ENCODE data around the gene FRMPD1.
A peak's percentile ranks its signal among the peaks of the same experiment; 100 is the strongest.
"Not testable (repeated sequence)": the region's sequence is repeated elsewhere in the genome, so short reads cannot be mapped to it uniquely, and the experiment has no call there.

The FRMPD1 gene

DNA sequence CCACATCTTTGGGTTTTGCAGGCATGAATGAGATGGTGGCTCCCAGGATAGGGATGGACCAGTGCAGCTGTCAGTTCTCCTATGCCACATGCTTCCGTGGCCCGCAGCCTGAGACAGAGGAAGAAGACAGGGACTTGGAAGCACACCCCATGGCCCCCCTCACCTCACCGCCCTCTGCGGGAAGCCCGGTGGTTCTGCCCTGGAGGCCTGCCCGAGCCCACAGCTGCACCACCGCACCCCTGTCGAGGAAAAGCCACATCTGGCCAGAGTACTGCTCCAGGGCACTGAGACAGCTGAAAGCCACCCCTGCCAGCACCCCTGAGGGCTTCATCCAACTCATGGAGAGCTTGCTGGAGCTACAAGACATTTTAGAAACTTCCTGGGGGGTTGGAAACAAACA lies 95.2 kb downstream of the FRMPD1 start:
- DNase-seq, result no peak

DNA sequence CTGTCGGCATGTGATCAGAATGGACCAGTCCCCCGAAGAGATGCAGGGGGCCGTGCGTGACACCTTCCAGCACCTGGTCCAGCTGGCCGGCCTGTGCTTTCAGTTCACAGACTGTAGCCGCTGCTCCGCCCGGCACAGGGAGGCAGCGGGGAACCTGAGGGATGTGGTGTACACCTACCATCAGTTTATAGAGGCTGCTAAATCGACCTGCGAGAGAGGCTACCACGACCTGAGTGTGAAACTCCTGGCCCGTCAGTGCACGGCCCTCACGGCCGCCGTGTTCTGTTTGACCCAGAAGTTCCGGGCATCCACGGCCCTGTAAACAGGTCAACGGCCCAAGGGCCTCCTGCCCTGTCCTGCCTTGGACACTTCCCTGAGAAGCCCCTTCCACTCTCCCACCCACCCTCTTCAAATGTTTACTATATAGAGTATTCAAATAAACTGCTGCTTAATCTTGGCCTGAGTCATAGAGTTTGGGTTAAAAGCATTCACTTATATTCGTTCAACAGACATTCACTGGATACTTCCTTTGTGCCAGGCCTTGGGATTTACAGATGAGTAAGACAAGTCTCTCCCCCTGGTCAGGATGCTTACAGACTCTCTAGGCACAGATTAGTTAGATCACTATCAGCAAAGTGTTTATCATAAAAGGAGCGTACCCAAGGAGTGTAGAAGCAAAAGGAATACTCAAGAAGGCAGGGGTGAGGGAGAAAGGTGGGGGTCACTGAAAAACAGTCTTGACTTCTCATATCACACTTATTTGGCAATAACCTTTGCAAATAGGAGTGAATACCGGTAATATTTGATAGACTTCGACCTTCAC lies 95.9 kb downstream of the FRMPD1 start:
- DNase-seq, result no peak

DNA sequence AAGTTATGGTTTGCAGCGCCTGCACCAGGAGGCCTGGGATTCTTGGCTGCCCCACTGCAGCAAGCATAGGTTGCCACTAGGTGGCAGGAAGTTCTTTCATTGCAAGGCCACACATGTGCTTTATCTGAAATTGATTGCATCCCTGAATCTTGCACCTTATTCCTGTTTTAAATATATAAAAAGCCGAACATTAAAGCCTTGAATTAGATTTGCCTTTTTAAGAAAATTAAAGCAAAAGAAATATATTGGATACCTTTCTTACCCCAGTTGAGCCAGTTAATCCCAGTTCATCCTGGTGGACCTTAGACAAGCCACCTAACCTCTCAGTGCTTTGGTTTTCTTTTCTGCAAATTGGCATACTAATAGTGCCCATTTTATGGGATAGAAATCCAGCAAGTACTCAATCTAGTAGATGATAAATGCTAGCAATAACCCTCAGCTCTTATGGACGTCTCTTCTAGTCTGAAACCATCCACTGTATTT lies 96.6 kb downstream of the FRMPD1 start:
- peak; percentile 30 for DNase-seq

DNA sequence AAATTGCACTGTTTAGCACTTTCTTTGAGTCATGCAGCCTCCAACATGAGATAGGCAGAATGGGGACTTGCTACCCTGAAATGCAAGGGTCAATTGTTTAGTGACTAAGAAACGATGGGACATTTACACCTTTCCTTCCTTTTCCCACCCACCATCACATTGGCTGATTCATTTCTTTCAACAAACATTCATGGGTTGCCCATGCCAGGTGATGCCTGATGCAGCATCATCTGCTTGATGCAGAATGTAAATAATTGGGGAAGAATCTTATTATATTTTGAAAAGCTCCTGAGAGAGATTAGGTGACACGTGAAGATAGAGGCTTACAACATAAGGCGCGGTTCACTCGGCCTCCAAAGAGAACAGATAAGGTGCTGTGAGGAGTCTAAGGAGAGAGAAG lies 98.4 kb downstream of the FRMPD1 start:
- DNase-seq, result no peak

DNA sequence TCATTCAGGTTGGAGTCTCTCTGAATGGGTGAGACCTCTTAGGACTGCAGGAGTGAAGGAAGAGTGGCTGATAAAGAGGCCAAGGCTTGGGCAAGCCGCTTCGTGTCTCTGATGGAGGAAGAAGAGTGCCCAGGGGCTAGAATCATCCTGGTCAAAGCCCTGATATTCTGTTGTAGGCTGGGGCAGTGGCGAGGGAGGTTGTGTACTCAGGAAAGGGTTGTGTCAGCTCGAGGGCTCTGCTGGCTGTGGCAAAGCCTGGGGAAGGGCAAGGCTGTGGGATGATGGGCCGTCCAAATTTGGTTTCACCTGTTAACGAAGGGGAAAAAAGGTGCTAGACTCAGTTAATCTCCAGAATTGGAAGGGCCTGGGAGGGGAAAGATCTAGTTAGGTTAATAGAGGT lies 100.4 kb downstream of the FRMPD1 start:
- no peak for DNase-seq

DNA sequence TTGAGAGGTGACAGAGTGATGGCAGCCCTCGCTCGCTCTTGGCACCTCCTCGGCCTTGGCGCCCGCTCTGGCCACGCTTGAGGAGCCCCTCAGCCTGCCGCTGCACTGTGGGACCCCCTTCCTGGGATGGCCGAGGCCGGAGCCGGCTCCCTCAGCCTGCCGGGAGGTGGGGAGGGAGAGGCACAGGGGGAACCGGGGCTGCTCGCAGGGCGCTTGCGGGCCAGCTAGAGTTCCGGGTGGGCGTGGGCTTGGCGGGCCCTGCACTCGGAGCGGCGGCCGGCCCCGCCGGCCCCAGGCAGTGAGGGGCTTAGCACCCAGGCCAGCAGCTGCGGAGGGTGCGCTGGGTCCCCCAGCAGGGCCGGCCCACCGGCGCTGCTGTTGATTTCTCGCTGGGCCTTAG lies 101.0 kb downstream of the FRMPD1 start:
- not testable (repeated sequence) for DNase-seq

DNA sequence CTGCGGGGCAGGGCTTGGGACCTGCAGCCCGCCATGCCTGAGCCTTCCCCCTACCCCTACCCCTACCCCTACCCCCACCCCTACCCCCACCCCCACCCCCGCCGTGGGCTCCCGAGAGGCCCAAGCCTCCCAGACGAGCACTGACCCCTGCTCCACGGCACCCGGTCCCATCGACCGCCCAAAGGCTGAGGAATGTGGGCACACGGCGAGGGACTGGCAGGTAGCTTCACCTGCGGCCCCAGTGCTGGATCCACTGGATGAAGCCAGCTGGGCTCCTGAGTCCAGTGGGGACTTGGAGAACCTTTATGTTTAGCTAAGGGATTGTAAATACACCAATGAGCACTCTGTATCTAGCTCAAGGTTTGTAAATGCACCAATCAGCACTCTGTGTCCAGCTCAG lies 101.4 kb downstream of the FRMPD1 start:
- not testable (repeated sequence) for DNase-seq

DNA sequence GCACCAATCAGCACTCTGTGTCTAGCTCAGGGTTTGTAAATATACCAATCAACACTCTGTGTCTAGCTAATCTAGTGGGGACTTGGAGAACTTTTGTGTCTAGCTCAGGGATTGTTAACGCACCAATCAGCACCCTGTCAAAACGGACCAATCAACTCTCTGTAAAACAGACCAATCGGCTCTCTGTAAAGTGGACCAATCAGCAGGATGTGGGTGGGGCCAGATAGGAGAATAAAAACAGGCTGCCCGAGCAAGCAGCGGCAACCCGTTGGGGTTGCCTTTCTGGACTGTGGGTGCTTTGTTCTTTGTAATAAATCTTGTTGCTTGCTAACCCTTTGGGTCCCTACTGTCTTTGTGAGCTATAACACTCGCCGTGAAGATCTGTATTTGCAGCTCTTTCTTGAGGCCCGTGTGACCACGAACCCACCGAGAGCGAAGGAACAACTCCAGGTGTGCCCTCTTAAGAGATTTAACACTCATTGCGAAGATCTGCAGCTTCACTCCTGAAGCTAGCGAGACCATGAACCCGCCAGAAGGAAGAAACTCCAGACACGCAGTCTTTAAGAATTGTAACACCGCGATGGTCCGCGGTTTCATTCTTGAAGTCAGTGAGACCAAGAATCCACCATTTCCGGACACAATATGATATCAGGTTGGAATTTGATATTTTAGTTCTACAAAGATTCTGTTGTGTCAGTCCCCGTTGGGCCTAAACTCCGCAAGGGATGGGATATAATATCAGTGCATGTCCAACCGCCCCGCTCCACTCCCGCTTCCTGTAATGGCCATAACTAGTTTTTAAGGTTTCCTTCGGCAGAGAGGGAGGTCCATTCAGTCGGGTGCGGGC lies 102.1 kb downstream of the FRMPD1 start:
- no peak for DNase-seq

DNA sequence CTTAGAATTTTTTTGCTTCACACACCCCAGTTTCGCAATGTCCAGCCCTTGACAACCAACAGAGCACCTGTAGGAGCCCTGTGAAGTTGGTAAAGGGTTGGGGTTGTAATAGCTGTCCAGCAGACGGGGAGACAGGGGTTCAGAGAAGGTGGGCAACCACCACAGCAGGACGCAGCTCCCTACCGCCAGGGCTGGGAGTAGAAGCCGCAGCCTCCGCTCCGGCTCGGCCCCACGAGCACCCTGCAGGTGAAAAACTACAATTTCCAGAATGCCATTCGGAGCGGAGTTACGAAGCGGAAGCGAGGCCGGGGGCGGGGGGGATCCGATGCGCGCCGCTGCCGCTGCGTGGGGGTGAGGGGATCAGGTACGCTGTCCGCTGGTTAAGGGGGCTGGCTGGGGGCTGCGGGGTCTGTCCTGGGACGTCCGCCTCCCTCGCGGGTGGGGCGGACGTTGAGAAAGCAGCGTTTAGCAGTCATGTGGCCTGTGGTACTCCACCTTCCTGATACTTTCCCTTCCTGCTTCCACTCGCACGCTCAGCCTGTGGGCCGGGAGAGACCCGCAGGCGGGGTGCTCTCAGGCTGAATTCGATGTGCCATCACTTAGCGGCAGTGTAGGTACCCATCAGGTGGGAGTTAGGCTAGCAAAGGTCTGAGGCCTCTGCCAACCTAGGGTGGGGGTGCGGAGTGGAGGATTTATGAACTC lies 102.9 kb downstream of the FRMPD1 start, which contains the start of gene TRMT10B:
Gene TRMT10B (plus strand): TSS at position 317 of the 702 bp plus-strand sequence. CDS start 8,127 bp downstream, outside the sequence.
- DNase-seq, result peak; percentile 2

DNA sequence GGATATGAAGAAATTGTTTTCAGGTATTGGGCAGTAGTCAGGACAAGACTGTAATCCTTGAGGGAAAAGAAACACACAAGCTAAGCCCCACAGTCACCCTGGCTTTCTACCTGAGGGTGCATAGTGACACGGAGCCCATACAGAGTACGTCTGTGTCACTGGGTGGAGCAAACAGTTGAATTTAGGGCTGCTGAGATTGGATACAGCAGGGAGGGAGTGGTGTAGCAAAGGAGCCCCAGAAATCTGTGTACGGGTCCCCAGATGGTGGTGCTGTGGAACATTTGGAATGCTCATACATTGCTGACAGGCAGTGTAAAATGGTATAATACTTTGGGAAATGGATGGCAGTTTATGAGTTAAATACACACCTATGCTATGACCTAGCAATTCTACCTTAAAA lies 108.0 kb downstream of the FRMPD1 start:
- no peak for DNase-seq

DNA sequence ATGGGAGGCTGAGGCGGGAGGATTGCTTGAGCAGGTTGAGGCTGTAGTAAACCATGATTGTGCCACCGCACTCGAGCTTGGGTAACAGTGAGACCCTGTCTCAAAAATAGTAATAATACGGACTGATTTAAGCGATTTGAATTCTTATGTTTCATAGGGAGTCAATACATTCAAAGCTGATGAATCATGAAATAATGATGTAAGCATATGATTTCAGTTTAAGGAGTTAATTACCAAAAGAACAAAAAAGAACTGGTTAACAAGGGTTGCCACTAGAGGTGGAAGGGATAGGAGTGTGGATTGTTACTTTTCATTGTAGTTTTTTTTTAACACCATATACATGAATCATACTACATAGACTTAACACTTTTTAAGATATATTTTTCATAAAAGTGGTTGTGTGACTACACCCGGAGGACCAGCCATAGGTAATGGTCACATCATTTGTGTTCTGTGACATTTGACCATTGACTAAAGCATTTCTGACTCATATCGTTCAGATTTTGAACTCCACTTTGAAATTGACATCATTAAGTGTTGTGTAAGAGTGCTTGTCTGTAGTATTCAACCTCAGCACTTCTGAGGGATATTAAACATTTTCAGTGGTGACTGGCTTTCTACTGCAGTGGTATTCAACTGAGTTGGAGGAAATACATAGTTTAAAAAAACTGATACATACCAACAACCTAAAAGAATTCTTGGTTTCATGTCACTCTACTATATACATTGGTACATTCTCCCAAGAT lies 109.8 kb downstream of the FRMPD1 start:
- DNase-seq, result no peak

DNA sequence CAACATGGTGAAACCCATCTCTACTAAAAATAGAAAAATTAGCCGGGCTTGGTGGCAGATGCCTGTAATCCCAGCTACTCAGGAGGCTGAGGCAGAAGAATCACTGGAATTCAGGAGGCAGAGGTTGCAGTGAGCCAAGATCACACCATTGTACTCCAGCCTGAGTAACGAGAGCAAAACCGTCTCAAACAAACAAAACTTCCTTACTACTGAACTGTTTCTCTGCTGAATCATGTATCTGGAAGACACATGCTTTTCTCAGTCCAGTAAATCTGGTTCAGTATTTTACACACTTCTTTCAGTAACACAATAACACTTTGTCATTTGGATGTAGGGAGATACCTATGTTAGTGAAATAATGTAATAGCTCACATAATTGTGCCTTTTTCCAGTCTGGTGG lies 110.8 kb downstream of the FRMPD1 start:
- no peak for DNase-seq

DNA sequence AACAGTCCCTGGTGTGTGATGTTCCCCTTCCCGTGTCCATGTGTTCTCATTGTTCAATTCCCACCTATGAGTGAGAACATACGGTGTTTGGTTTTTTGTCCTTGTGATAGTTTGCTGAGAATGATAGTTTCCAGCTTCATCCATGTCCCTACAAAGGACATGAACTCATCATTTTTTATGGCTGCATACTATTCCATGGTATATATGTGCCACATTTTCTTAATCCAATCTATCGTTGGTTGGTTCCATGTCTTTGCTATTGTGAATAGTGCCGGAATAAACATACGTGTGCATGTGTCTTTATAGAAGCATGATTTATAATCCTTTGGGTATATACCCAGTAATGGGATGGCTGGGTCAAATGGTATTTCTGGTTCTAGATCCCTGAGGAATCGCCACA lies 114.5 kb downstream of the FRMPD1 start:
- not testable (repeated sequence) for DNase-seq

DNA sequence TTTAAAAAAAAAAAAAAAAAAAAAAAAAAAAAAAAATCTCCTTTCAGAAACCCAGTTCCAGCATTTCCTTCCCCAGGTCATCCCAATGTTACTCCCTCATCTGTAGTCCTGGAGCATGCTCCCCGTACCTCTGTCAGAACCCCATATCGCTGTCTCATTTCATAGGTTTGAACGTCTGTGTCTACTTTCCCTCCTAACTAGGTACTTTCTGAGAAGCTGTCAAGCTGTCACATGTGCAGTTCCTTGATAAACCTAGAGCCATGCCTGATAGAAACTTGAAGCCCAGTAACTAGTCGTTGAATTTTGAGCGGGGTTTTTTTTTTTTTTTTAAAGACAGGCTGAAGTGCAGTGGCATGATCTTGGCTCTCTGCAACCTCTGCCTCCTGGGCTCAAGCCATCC lies 118.6 kb downstream of the FRMPD1 start:
- no peak for DNase-seq

DNA sequence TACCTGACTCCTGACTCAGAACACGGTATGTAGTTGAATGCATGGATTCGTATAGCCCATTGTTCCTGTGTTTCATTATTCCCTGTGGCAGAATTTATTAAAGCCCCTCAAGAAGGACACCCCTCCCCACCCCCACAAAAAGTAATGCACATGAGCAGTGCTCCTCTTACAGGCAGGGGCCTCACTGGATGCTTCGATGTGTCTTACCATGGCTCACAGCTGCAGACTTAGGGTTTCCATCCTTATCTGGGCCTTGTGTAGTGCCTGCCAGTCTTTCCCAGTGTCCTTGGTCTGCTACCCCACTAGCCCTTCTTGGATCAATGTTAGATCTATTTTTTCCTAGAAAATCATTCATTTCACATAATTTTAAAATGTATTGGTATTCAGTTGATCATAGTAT lies 119.2 kb downstream of the FRMPD1 start:
- no peak for DNase-seq

DNA sequence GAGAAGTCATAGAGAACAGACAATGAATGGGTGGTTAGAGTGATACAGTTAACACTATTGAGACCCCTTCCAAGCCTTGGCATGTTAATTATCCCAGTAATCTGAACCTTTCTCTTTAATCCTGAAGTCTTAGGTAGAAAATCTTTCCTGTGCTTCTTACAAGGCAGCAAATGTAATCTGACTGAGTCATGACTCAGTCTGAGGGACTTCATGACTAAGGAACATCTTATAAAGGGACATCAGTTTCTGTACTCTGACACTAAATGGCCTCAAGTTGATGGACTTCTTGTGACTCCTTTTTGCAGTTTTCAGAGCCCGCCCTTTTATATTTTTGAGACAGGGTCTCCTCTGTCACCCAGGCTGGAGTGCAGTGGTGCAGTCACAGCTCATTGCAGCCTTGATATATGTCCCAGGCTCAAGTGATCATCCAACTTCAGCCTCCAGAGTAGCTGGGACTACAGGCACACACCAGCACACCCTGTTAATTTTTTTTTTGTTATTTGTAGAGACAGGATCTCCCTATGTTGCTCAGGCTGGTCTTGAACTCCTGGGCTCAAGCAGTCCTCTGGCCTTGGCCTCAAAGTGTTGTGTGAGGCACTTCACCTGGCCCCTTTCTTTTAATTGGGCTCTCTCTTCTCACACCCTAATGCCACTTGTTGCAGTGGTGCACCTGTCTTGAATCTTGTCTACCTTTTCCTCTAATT lies 124.6 kb downstream of the FRMPD1 start:
- DNase-seq, result no peak

DNA sequence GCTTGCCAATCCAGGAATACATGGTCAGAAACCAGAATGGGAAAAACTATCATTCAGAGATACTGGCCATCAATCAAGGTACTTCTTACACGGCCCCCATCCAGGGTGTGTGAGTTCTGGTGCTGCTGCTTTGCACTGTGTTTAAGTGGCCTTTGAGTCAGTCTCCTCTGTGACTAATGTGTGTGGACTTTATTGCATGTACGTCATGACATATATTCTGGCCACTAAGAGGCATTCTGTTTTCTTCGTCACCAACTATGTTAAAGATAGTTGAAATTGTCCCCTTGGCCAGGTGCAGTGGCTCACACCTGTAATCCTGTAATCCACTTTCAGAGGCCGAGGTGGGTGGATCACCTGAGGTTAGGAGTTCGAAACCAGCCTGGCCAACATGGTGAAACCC lies 125.6 kb downstream of the FRMPD1 start:
- no peak for DNase-seq

DNA sequence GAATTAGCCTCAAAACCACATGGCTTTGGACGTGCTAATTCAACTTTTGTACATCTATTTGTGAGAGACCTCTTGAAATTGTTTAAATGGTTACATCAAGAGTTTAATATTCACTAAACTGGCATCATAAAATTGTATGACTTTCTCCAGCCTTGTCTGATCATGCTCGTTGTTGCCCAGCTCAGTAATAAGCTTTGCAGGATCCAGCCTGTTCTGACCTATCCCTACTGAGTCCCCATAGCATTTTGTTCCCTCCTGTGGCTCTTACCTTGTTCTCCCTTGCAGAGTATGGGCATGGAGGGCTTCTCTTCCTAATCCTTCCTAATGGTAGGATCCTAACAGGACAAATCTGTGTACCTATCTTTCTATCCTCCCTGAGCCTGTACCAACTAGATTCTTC lies 127.8 kb downstream of the FRMPD1 start:
- no peak for DNase-seq

DNA sequence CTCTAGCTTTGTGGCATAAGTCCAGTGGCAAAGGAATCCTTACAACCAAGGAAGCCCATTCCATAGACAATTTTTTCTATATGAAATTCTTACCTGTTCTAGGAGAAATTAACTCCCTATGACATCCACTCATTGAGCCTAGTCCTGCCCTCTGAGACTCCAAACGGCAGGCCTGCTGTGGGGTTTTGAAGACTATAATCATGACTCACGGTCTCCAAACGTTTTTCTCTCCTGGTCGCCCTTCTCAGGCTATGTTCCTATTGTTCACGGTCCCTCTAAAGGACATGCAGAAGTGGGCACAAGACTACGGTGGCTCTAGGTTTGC lies 133.5 kb downstream of the FRMPD1 start:
- DNase-seq, result no peak

DNA sequence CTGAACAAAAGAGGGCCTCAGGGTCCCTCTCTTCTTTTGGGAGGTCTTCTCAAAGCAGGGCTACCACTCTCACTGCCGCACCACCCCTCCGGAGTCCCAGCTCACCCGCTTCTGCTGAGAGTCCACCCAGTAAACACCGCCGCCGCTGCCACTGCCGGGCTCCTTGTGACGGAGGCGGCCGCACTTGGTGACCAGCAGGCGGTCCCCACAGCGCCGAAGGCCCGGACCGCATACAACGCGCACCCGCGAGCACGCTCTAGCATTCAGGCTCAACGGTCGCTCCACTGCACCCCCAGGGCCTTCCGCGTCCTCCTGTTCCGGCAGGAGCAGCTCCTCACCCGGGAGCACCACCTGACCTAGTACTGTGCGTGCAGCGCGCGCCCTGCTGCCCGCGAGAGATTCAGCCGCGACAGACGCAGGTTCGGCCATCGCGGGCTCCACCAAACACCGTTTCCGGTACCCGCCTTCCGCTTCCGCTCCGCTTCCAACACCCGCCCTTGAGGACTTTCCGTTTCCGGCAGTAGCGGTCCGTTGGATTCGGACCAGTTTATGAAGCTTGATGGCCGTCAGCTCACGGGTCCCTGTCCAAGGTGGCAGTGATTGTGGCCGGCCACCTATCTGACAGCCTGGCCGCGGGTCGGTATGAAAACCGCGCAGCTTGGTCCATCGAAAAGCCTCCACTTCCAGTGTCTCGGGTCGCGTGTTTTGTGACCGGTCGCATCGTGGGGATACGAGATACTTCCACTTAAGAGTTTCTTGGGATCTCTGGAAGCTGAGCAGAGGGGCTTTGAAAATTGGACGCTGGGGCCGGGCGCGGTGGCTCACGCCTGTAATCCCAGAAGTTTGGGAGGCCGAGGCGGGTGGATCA lies 134.1 kb downstream of the FRMPD1 start, which contains the start of gene EXOSC3:
Gene EXOSC3 (minus strand): TSS at position 449 of the 868 bp plus-strand sequence. CDS start 20 bp downstream, at position 429.
- DNase-seq, result peak; percentile 81

DNA sequence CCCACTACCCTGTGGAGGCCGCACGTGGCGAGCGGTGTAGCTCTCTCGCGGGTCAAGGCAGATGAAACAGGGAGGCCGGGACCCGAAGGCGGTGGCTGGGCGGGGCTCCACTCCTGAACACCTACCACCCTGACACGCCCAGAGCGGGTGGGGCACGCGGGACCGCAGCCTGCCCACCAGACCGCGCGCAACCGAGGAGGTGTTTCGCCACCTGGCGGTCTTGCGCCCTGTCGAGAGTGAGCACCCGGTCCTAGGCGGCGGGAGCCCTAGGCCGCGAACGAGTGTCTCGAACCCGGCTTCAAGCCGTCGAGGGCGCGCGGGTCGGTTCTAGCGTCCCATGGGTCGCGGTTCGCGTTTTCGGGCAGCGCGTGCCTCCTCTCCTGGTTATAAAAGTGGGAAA lies 136.3 kb downstream of the FRMPD1 start:
- no peak for DNase-seq

Data from NCI-H446 treated with DMSO at 0.1 percent for 48 hours (cell line).